ENCODE data around the gene FADS2.

Gene FADS2

GRCh38 chr11:61850687-61851086 is 22.6 kb downstream of the FADS2 start:
- DNase-seq, result no peak

DNA sequence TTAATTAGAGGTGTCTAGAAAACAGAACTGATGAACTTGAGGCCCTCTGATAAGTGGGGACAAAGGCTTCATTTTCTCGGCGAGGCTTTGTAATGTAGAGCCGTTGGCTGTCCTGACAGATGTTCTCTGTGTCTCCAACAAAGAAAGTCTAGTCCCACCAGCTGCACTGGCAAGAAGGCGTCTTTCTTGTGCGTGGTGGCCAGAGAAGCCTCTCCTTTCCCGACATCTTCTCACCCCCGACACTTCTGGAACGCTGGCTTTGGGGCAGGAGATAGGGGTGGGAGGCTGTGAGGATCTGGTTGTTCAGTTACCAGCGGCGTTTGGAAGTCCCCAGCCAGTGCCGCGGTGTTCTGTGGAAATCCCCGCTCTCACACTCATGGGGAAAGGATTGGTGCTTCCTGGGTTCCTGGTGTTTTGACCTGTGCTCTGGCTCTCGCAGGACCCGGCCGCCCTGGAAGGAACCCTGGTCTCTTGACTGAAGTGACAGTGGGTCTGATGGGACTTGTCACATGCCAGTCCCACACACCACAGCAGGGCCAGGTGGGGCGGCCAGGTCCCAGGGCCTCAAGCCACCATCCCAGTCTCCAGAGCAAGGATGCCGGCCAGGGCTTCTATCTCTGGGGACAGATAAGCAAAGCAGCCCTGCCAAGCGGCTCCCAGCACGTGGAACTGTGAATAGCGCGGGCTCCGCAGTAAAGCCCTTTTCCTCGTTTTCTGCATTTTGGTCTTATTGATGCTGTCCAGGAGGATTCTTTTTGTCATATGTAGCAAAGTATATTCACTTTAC is 23.2 kb downstream of the FADS2 start:
- no peak for DNase-seq

DNA sequence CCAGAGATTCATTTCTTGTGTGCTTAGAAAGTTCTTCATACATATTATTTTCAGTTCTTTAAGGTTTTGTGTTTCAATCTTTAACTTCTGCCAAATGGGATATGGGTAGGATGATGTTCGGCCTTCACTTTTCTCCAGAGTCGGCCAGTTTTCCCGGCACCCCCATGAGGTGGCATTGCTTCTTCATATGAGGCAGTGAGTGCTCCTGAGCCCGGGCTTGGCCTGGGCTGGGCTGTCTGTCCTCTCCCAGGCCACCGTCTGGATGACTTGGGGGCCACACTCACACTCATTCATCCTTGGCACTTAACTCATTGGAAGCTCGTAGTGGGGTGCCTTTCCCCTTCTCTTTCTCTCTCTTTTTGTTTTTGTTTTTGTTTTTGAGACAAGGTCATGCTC is 23.8 kb downstream of the FADS2 start:
- no peak for DNase-seq

DNA sequence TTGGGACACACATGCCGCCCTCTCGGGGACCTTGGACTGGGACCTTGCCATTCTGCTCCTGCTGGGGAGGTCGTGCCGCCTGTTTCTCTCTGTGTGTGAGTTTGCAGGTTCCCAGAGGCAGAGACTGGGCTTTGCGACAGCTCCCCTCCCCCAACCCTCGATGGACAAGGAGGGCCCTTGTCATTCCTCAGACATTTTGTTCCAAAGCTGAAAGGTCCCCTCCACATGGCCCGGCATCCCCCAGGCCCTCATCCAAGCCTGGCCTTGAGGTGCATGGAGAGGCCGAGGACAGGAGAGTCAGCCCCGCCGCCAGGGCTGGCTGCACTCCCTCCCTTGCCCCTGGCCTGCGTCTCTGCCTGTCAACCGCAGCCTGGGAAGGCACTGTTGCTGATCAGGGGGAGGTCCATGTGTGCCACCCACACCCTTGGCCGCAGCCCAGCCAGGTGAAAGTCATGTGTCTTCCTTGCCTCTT is 25.6 kb downstream of the FADS2 start:
- DNase-seq, result no peak

DNA sequence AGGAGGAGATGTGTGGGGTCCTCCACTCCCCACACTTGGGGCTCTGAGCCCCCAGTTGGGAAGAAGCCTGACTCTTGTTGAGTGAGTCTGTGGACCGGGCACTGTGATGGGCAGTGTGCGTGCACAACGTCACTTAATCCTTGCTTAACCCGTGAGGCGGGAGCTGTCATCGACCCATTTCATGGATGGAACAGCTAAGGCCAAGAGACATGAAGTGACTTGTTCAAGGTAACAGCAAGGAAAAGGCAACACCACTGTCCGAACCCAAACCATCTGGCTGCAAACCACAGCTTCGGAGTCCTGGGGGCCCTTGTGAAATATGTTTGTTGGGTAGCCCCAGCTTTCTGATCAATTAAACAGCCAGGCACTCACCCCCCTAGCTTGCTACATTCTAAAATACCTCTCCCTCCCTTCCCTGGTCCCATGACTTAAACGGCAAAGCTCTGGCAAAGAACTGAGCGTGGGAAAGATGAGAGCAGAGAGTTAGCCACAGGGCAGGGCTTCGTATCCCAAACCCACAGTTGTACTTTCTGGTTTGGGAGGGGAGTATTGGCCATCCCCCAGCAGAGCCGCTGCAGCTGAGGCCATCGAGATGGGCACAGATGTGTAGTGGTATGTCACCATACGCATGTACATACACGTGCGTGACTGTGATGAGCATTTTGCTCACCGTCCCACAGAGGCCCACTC is 26.3 kb downstream of the FADS2 start:
- no peak for DNase-seq

DNA sequence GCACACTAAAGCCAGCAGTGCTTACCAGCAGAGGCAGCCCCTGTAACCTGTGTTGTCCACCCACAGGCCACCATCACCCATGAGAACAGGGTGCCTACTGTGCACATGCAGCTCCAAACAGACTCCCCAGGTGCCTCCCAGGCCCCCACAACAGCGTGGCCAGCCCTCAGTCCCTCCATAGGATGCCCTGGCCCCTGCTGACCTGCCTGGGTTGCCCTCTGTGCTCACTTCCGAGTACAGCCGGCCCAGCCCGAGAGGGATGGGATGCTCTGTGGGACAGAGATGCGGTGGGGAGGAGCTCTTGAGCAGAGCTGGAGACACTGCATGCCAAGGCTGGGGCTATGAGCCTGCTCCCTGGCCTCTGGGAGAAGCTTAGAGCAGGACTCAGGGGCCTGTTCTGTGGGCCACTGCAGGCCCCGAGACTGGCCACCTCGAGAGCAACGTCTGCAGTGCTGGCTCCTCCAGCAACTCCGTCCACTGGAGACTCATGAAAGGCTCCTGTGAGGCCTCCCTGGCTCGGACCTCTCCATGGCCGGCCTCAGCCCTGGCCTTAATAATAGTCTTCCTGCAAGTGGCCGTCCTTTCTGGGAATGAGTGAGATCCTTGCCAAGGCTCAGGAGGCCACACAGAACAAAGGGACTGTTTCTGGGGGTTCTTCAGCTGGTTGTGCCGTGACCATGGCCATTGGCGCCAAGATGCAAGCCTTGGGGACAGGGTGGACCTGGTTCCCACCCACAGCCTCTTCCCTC is 27.0 kb downstream of the FADS2 start:
- no peak for DNase-seq

DNA sequence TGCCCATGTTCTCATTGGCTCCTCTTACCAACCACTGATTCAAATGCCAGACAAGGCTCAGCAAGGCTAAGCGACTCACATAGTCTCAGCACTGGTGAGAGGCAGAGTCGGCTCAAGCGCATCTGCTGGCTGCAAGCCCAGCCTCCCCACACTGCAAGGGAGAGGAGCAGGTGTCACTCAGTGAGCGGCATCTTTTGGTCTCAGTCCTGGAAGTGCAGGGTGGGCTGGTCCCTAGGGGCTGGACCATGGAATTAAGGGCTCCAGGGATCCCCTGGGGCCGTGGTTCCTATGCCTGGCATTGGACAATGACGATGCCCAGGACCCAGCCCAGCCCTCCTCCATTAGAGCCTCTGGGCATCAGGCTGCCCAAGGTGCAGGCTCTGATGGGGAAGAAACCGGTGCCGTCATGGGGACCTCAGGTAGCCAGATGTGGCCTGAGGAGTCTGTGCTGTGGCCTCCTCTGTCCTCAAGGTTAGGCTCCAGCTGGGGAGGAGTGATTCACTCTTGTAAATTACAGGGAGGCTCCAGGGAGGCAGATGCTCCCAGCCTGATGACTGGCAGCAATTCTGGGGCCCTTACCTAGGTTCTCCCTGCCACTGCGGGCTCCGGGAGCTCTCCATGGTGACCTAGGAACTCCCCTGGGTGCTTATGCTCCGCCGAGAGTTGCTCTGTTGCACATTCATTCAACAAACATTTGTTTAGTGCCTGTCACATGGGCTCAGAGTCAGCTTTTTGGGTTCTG is 28.0 kb downstream of the FADS2 start:
- DNase-seq, result no peak

- no peak for DNase-seq
These were observed 32.2 kb downstream of the FADS2 start for GRCh38 chr11:61860054-61860903.

- no peak for DNase-seq
These were observed 33.5 kb downstream of the FADS2 start for GRCh38 chr11:61861634-61862033.

GRCh38 chr11:61862714-61863547 is 34.8 kb downstream of the FADS2 start:
- DNase-seq, result no peak

GRCh38 chr11:61863548-61864081 is 35.5 kb downstream of the FADS2 start:
- no peak for DNase-seq

DNA sequence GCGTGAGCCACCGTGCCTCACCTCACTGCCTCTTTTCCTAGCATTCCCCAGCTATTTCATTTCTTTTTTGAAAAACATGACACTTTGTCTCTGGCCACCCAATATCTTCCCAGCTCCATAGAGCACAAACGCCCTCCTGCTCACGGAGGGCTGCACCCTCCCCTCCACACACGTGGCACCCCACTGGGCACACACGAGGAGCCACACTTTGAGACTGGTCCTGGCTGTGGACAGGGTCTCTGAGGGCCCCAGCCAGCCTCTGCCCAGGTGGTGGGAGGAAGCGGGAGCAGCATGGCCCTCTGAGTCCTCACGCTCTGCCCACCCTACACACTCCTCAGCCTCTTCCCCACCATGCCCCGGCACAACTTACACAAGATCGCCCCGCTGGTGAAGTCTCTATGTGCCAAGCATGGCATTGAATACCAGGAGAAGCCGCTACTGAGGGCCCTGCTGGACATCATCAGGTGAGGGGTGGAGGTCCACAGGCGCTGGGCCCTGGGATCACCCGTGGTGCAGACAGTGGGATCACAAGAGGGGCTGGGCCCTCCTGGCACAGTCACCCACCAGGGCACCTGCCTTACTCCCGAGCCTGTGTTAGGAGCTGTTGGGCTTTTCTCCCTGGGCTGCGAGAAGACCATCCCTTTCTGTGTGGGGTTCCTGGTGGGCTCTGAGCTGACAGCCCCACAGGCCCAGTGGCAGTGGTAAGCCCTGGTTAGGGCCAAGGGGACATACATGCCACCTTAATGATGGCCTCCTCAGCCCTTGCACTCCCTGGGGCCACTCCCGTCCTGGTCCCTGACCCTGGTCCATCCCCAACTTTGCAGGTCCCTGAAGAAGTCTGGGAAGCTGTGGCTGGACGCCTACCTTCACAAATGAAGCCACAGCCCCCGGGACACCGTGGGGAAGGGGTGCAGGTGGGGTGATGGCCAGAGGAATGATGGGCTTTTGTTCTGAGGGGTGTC is 37.0 kb downstream of the FADS2 start:
- no peak for DNase-seq

DNA sequence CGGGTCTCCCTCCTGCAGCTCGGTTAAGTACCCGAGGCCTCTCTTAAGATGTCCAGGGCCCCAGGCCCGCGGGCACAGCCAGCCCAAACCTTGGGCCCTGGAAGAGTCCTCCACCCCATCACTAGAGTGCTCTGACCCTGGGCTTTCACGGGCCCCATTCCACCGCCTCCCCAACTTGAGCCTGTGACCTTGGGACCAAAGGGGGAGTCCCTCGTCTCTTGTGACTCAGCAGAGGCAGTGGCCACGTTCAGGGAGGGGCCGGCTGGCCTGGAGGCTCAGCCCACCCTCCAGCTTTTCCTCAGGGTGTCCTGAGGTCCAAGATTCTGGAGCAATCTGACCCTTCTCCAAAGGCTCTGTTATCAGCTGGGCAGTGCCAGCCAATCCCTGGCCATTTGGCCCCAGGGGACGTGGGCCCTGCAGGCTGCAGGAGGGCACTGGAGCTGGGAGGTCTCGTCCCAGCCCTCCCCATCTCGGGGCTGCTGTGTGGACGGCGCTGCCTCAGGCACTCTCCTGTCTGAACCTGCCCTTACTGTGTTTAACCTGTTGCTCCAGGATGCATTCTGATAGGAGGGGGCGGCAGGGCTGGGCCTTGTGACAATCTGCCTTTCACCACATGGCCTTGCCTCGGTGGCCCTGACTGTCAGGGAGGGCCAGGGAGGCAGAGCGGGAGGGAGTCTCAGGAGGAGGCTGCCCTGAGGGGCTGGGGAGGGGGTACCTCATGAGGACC is 38.3 kb downstream of the FADS2 start:
- DNase-seq, result no peak

GRCh38 chr11:61866958-61867343 is 38.9 kb downstream of the FADS2 start:
- no peak for DNase-seq

DNA sequence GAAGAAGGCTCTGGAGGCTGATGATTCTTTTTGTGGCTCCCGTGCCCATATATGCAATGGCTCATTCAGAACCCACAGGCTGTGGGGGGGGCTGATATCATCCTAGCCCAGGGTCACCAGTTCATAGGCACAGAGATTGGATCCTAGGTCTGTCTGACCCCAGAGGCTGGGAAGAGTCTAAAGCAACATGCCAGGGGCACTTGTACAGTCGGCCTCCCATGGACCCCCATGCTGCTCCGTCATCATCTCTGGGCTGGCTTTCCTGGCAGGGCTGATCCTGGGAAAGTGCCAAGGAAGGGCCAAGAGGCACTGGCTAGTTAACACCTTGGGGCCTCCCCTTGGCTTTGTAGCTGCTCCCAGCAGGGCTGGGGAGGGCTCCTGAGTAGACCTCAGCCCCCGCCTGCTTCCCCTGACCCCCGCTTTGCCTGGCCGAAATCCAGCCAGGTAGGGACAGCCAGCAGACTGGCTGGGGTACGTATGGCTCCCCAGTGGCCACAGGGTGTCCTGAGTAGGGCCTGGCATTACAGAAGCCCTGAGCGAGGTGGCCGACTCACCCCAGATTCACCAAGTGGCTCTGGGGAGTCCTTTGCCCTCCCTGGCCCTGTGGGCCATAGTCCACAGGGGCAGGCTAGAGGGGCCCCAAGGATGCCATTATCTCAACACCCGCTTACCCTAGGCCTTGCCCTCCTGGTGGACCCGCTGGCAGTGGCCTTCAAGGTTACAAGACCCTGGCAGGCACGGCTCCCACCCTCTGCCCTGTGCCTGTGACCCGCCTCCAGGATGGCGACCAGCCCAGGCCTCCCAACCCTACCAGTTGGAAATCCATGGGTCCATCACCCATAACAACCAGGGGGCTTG is 40.7 kb downstream of the FADS2 start:
- DNase-seq, result no peak

DNA sequence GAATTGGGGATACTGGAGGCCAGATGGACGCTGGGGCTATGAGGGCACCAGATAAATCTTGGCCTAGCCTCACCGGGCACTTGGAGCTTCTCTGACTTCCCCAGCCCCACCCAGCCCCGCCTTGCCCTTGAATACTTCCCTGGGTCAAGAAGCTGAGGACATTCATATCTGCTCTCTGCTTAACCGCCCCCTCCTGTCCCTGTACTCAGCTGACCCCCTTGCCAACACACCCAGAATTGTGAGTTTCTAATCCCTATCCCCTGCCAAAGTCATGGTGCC is 41.3 kb downstream of the FADS2 start:
- no peak for DNase-seq

- DNase-seq, result no peak
These were observed 41.8 kb downstream of the FADS2 start for GRCh38 chr11:61869708-61870451.

Measured in GOT3 (cell line).